HG03565 (cell line): ENCODE measurements around the gene SV2A.
A peak's percentile ranks its signal among the peaks of the same experiment; 100 is the strongest.

Experiments used
- ATAC-seq: cut with Tn5 transposase; IDR thresholded peaks from one replicate; pipeline ENCODE4 v1.9.1; 2021; ENCODE audit warnings: mild to moderate bottlenecking, moderate library complexity; ENCODE audit not compliant: unreplicated experiment

Gene SV2A

DNA sequence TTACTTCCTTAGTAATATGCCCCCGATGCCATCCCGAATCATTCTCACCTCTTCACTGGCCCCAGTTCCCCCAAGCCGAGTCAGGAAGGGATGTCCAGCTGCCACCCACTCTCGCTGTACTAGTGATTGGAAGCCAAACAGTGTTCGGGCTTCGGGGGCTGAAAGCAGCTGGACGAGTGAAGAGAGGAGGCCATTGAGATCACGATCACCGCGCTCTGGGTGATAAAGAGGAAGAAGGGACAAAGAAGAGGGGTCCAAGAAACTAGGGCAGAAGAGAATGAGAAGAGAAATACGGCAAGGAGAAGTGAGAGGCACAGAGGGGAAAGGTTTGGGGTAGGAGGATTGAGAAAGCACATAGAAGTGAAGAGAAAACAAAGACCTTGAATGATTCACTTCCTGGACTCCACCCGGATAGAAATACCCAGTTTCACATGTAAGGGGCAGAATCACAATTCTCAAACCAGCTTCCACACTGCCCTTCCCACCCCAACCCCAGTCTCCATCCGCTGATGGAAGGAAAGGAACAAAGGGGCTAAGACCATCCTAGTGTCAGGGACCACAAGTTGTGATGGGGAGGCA, 13.7 kb upstream of the SV2A start:
- ATAC-seq, result no peak

GRCh38 chr1:149929856-149930255, 12.2 kb upstream of the SV2A start:
- no peak for ATAC-seq

DNA sequence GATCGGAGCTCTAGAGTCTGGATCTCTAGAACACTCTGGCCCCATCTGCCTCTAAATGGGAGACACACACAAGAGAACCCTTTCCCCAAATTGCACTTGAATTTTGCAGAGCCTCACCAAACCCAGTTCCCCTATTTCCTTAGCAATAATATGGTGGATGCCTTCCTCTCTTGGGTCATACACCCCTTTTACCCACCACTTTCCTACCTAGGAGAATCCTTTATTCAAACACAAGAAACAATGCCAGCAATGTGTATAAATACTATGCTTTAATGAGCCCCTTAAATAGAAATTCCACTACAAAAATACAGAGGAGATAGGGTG, 10.7 kb upstream of the SV2A start:
- no peak for ATAC-seq

DNA sequence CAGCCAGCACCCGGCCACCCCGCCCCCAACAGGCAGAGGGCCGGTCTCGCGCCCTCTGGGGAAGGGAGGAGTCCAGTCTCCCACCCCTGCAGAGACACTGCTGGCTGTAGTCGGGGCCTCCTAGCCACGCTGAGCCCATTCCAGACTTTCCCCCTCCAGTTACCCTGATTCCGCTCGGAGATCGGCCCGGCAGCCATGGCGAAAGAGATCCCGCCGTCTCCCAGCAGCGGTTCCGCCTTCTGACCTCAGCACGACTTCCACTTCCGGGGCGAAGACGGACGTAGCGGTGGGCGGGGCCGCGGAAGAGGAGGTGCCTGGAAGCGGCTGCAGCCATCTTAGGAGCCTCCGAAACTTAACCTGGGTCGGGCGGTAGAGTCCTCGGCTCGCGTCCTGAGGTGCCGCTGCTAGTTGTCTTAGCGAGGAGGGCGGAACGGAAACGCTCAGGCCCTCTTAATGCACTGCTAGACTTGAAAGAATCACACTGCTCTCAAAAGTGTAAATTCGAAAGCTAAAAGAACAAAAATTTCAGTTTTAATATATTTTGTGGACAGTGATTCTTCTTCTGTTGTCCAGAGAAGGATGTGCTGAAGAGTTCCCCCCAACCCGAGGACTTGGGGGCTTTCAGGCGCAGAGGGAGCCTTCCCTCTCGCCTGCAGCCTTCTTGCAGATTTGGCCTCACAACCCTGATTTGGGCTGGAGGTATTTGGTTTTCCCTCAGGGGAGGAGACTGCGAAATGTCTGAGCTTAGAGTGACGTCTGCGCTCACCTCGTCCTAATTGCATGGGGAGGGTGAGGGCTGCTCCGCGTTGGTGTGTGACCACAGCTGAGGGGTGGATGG, 10.1 kb upstream of the SV2A start, which contains the start of gene SF3B4:
Gene SF3B4, minus strand, starts transcription at position 241 of the 838 bp plus-strand sequence. Its CDS starts 44 bp downstream, at position 197.
- ATAC-seq, result peak; percentile 81

GRCh38 chr1:149927056-149927562, 9.5 kb upstream of the SV2A start:
- ATAC-seq, result no peak

- no peak for ATAC-seq
These were observed 8.7 kb upstream of the SV2A start for GRCh38 chr1:149926296-149926695.

DNA sequence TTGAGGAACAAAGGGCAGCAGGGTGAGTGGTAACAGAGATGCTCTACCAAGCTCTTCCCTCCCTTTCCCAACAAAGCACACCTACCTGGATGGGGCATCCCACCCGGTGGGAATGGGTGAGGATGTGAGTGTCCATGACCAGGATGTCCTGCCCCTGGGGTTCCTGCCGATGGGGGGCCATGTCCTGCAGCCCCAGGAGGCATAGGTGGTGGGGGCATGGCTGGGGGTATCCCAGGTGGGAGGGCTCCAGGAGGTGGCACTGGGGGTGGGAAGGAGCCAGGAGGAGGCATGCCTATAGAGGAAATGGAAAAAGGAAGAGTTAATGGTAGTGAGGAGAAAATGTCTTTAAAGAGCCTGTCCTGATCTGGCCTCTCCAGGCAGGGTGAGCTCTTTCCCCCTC, 8.1 kb upstream of the SV2A start:
- ATAC-seq, result no peak

DNA sequence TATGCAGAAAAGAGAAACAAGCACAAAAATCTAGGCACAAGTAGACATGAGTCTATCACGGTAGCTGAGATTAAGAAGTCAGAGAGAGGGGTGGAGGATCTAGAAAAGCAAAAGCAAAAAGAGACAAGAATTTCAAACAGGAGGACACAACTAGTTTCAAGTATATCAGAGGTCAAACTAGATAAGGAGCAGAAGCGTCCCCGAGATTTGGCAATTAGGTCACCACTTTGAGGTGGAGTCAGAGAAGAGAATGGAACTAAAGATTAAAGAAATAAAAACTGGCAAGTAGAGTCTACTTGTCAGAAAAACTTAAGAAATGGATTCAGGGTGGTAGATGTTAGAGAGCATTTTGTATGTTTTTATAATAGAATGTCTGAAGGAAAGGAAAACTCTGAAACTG, 7.7 kb upstream of the SV2A start:
- ATAC-seq, result no peak

DNA sequence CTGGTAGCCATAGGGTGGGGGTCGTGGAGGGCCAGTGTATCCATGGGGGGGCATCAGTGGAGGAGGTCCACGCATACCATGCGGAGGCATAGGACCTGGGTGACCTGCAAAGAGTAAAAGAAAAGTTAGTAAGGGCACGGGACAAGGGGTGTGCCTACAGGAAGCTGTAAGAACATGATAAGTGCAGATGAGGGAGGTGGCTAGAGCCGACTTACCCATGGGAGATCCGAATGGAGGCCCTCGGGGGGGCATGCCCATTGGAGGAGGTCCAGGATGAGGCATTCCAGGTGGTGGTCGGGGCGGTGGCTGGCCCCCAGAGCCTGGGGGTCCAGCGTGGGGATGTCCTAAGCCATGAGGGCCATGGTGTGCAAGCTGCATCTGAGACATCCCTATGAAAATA, 6.0 kb upstream of the SV2A start:
- ATAC-seq, result no peak

DNA sequence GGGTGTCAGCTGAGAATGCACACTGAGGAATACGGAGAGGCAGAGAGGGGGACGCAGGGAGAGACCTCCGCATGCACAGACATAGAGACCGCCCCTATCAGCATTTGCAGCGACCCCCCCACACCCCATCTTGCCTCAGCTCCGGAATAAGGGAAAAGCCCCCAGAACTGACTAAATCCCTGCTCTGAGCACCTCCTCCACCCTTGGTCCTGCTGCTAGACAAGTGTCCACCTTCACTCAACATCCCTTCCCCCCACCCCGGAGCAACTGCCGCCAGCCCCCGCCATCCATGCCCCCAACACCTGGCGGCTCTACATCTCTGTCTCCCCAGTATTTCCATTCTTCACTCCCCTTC, 769 bp downstream of the SV2A start:
- no peak for ATAC-seq

GRCh38 chr1:149916193-149916897, 1.3 kb downstream of the SV2A start:
- no peak for ATAC-seq

GRCh38 chr1:149915429-149916192, 2.0 kb downstream of the SV2A start:
- ATAC-seq, result no peak

GRCh38 chr1:149914545-149914944, 3.1 kb downstream of the SV2A start:
- ATAC-seq, result no peak

DNA sequence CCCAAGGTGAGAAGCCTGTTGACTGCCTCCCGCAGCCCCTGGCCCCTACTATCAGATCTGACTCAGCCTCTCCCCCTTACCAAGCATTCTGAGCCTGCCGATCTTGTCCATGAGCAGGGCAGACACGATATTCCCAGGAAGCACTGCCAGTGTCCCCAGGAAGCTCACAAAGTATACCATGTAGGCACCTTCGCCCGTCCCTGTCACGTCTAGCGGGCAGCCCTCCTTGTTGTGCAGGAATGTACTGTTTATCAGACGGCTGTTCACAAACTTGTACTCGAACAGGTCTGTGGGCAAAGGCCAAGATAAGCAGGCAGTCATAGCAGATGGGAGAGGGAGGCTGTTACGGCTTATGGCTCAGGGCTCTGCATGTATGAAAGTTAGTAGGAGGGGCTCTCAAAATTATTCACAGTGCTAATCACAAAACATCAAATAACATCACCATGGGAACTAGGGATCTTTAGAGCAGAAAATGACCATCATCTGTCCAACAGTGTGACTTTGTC, 11.0 kb downstream of the SV2A start:
- no peak for ATAC-seq

DNA sequence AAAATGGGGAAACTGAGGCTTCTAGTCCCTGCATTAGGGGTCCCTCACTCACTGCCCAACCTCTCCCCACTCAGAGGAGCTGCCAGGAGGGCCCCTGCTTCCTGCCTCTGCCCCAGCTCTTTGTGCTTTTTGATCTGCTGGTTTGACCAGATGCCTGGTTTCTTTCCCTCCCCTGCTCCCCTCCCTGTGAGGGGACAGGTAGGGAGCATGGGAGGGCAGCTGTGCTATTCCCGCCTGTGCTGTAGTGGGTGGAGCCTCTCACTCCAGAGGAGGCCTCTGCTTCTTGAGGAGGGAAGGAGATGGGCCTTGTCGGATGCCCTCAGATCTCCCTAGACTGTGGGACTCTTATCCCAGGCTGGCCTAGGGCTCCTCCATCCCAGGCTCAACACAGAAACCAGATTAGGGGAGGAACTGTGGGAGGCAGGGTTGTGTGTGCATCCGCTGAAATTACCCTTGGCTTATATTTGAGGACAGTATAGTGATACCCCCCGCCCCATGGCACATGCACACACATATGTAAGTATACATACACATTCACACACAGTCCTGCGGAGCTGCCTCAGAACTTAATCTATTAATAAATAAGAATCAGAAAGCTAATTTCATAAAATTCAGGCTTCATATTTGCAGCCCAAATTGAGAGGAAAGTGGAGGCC, 13.7 kb downstream of the SV2A start:
- no peak for ATAC-seq

GRCh38 chr1:149899460-149900284, 18.0 kb downstream of the SV2A start, which contains the start of gene BOLA1:
Gene BOLA1 (plus strand): TSS chr1:149899568. CDS start chr1:149900060, 492 bp downstream.
- ATAC-seq, result peak; percentile 95

DNA sequence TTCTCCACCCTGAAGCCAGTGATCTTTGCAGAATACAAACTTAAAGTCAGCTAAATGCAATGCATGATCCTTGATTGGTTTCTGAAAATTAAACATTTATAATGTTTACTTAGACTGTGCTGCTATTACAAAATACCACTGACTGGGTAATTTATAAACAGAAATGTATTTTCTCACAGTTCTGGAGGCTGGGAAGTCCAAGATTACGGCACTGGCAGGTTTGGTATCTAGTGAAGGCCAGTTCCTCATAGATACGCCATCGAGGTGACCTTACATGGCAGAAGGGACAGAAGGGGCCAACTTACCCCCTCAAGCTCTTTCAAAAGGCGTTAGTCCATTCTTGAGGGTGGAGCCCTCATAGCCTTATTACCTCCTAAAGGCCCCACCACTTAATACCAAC, 21.1 kb downstream of the SV2A start:
- no peak for ATAC-seq

- no peak for ATAC-seq
These were observed 28.7 kb downstream of the SV2A start for GRCh38 chr1:149888999-149889289.

DNA sequence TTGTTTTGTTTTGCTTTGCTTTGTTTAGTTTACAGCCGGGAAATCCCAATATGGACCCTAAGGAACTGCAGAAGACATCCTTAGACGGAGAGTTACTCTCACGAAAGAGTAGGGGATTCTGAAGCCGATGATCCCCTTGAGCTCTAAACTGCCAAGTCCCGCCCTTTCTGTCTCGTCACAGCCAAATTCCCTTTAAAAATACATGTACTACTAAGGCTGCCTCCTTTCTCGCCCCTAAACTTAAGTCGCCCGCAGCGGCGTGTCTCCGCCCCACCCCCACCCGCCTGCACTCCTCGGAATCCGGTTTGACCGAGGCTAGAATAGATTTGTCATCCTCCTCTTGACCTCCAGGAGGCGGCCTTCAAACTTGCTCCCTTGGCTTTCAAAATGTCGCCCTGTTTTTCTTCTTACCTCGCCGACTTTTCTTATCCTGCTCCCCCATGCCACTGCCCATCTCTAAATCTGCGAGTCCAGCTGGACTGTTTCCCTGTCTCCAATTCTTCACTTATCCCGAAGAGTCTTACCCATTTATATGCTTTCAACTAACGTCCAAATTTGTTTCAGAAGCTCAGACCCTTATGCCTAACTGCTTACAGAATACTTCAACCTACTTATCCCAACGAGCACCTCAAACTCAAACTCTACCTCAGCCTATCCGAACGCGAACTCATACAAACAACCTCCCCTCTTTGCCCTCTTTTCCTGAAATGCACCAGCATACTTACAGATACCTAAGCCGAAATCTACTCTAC, 29.2 kb downstream of the SV2A start:
- ATAC-seq, result peak; percentile 15
